Measurements from ENCODE around the gene MID1. TPM values are rescaled to one million over a fixed set of nuclear protein-coding genes. Genes with fewer than 3 reads are reported as not detected.

Gene MID1
- total RNA-seq, 3 donors from 2014 or later: 6.9 to 18.9 (median 10.8) TPM

- Histone ChIP-seq H3K27ac (no peak overlapping the region), H3K36me3 (no peaks in the 10 kb centered on the region), H3K27me3 (no peaks in the 10 kb centered on the region), H3K4me3 (no peak overlapping the region), H3K9me3 (no peaks in the 10 kb centered on the region), H3K4me1 (no peaks in the 10 kb centered on the region)
- intact Hi-C loops (cut with DNase I; ENCODE audit: low total_unique reads): no loop called here
- TF ChIP-seq POLR2AphosphoS5 (IDR thresholded peaks at IDR 0.05): no peak
- DNase-seq (ENCODE audit: low spot score in 2 of 2): no peak
Measured at GRCh38 chrX:10495677-10496076, 124.7 kb downstream of the MID1 start.

DNA sequence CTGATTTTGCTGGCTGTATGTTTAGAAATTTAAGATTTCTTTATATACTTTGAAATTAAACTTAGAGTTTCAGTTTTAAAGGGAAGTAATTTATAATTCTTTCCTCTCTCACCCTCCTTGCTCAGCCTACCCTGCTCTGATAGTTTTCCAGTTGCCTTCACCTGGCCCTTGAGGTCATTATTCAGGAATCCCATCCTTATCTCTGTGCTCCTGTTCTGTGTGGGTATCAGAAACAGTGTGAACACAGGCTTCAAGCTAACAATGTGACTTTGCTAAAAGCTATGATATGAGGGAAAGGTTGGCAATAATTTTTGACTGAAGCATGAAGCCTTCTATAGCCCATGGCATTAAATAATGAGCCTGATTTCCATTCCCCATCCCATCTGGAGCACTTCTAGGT, 128.1 kb downstream of the MID1 start:
- TF ChIP-seq POLR2A (IDR thresholded peaks at IDR 0.05) (no peak), CTCF (IDR thresholded peaks at IDR 0.05) (no peak), POLR2AphosphoS5 (IDR thresholded peaks at IDR 0.05) (no peak)
- Histone ChIP-seq H3K27me3 (no peaks in the 10 kb centered on the region), H3K27ac (no peak overlapping the region), H3K9me3 (no peaks in the 10 kb centered on the region), H3K4me3 (no peak overlapping the region), H3K4me1 (no peaks in the 10 kb centered on the region), H3K36me3 (no peaks in the 10 kb centered on the region)
- intact Hi-C loops (cut with DNase I; ENCODE audit: low total_unique reads): no loop called here
- no peak for DNase-seq (ENCODE audit: low spot score in 2 of 2)

- Histone ChIP-seq H3K36me3 (no peaks in the 10 kb centered on the region), H3K27me3 (no peaks in the 10 kb centered on the region), H3K4me3 (no peak overlapping the region), H3K9me3 (no peaks in the 10 kb centered on the region), H3K27ac (peak overlapping the region in 1 of 2 donors; percentile 13), H3K4me1 (no peaks in the 10 kb centered on the region)
- no peak for TF ChIP-seq CTCF (IDR thresholded peaks at IDR 0.05)
- TF ChIP-seq POLR2AphosphoS5 (IDR thresholded peaks at IDR 0.05): no peak
- TF ChIP-seq POLR2A (IDR thresholded peaks at IDR 0.05): no peak
- no peak for DNase-seq (ENCODE audit: low spot score in 2 of 2)
- intact Hi-C loops (cut with DNase I; ENCODE audit: low total_unique reads): no loop called here
Measured at GRCh38 chrX:10486373-10486772, 134.0 kb downstream of the MID1 start.

- no peaks in the 10 kb centered on the region for H3K9me3 ChIP-seq
- intact Hi-C loops (cut with DNase I; ENCODE audit: low total_unique reads): no loop called here
- no peak overlapping the region for H3K4me3 ChIP-seq
- H3K27me3 ChIP-seq: no peaks in the 10 kb centered on the region
- H3K4me1 ChIP-seq: no peaks in the 10 kb centered on the region
- TF ChIP-seq POLR2A (IDR thresholded peaks at IDR 0.05) (no peak), POLR2AphosphoS5 (IDR thresholded peaks at IDR 0.05) (no peak), CTCF (IDR thresholded peaks at IDR 0.05) (no peak)
- no peak overlapping the region for H3K27ac ChIP-seq
- DNase-seq (ENCODE audit: low spot score in 2 of 2): no peak
- no peaks in the 10 kb centered on the region for H3K36me3 ChIP-seq
Measured at GRCh38 chrX:10485326-10485725, 135.1 kb downstream of the MID1 start.

DNA sequence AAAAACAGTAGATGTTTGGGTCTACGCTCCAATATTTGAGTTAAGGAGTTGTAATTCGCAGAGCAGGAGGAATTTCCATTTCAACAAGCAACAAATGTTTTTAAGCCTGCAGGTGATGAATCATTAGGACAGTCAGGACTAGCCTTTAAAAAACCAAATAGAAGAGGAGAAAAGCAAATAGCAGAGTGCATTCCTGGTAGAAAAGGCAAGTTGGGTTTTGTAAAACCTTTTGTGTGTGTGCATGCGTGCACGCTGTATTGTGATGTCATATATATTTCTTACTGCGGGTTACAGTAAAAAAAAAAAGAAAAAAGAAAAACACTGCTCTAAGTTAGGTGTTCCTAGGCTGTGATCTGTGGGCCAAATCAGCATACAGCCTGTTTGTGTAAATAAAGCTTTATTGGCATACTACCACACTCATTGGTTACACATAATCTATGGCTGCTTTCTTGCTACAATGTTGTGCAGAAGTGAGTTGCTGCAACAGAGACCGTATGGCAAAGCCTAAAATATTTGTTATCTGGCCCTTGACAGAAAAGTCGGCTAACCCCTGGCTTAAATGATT, 135.6 kb downstream of the MID1 start:
- intact Hi-C loops (cut with DNase I; ENCODE audit: low total_unique reads): no loop called here
- Histone ChIP-seq H3K27ac (no peak overlapping the region), H3K4me3 (no peak overlapping the region), H3K4me1 (no peaks in the 10 kb centered on the region), H3K36me3 (no peaks in the 10 kb centered on the region), H3K27me3 (no peaks in the 10 kb centered on the region), H3K9me3 (no peaks in the 10 kb centered on the region)
- no peak for DNase-seq (ENCODE audit: low spot score in 2 of 2)
- no peak for TF ChIP-seq POLR2AphosphoS5 (IDR thresholded peaks at IDR 0.05)
- no peak for TF ChIP-seq CTCF (IDR thresholded peaks at IDR 0.05)
- no peak for TF ChIP-seq POLR2A (IDR thresholded peaks at IDR 0.05)

All from breast epithelium (tissue), 4 donors.